Choroid plexus epithelial cell (primary cell): Measurements from ENCODE around the gene GNG11.

Experiments
- DNase-seq: peaks from one replicate; pipeline ENCODE4 v3.0.0-alpha.2; 2010; ENCODE audit warnings: low read depth
- H3K4me3 ChIP-seq: 2 replicates; pipeline ENCODE4 v1.5.1; 2011; ENCODE audit warnings: low read depth, mild to moderate bottlenecking, control low read depth, low read length, moderate library complexity
- CTCF ChIP-seq: conservative IDR thresholded peaks from 2 replicates; pipeline ENCODE4 v1.5.1; 2011; ENCODE audit warnings: low read depth, mild to moderate bottlenecking, control low read depth, inconsistent platforms, low read length, moderate library complexity

Gene GNG11

GRCh38 chr7:93883917-93884345 is 37.6 kb upstream of the GNG11 start:
- peak; percentile 22 for DNase-seq
- TF ChIP-seq CTCF: no peak
- H3K4me3 ChIP-seq: no peak overlapping the region

- no peak overlapping the region for H3K4me3 ChIP-seq
- peak; percentile 18 for DNase-seq
- no peak for TF ChIP-seq CTCF
Measured at GRCh38 chr7:93884541-93884940, 37.0 kb upstream of the GNG11 start.

GRCh38 chr7:93889261-93889660 is 32.3 kb upstream of the GNG11 start:
- peak overlapping the region; percentile 83 for H3K4me3 ChIP-seq
- peak; percentile 76 for DNase-seq
- no peak for TF ChIP-seq CTCF

GRCh38 chr7:93890041-93890463 is 31.5 kb upstream of the GNG11 start:
- H3K4me3 ChIP-seq: peak overlapping the region; percentile 83
- TF ChIP-seq CTCF: peak; percentile 6
- DNase-seq: peak; percentile 81

- DNase-seq: peak; percentile 84
- TF ChIP-seq CTCF: peak; percentile 35
- H3K4me3 ChIP-seq: peak within 1 kb of the TSS; percentile 83
Measured at GRCh38 chr7:93890464-93891068, 31.0 kb upstream of the GNG11 start, which contains the start of gene TFPI2. TSS of gene TFPI2 (minus strand) at chr7:93890753. CDS start at chr7:93890678, 75 bp downstream.

- TF ChIP-seq CTCF: no peak
- no peak for DNase-seq
- H3K4me3 ChIP-seq: no peak overlapping the region
Measured at GRCh38 chr7:93894426-93894825, 27.1 kb upstream of the GNG11 start.
